Measurements from ENCODE around the gene M1AP. TPM values are rescaled to one million over a fixed set of nuclear protein-coding genes. Genes with fewer than 3 reads are reported as not detected.

The M1AP gene
- total and polyA plus RNA-seq, 2 donors from 2014 or later = 0.49 to 3.4 TPM

GRCh38 chr2:74628538-74629105 is 19.5 kb downstream of the M1AP start:
- DNase-seq (no peak), FAIRE-seq (no peak)
- intact Hi-C loops (cut with DNase I) = no loop called here
- Histone ChIP-seq H3K27ac (ENCODE audit: low read depth in 2 of 2, low read length in 2 of 2) (no peak overlapping the region), H3K27me3 (ENCODE audit: control insufficient read depth, insufficient read depth, low read length) (no peaks in the 10 kb centered on the region), H3K4me1 (ENCODE audit: control insufficient read depth in 2 of 3, insufficient read depth in 2 of 3, low read depth in 1 of 3, low read length in 3 of 3) (peaks cover 0 to 3% (median 0%) of the 10 kb centered on the region in 3 donors), H3K9ac (ENCODE audit: low read length in 3 of 3) (no peak overlapping the region), H3K4me3 (ENCODE audit: low read length in 3 of 3) (no peak overlapping the region), H3K9me3 (ENCODE audit: control insufficient read depth in 2 of 3, insufficient read depth in 1 of 3, low read length in 3 of 3) (no peaks in the 10 kb centered on the region), H3K36me3 (ENCODE audit: control insufficient read depth in 2 of 3, insufficient read depth in 3 of 3, low read length in 3 of 3) (no peaks in the 10 kb centered on the region)
- TF ChIP-seq CTCF (IDR thresholded peaks at IDR 0.05; ENCODE audit: borderline replicate concordance, extremely low read depth, insufficient read depth) = no peak

GRCh38 chr2:74625658-74626425 is 22.3 kb downstream of the M1AP start:
- Histone ChIP-seq H3K9me3 (ENCODE audit: control insufficient read depth in 2 of 3, insufficient read depth in 1 of 3, low read length in 3 of 3) (no peaks in the 10 kb centered on the region), H3K9ac (ENCODE audit: low read length in 3 of 3) (no peak overlapping the region), H3K4me1 (ENCODE audit: control insufficient read depth in 2 of 3, insufficient read depth in 2 of 3, low read depth in 1 of 3, low read length in 3 of 3) (no peaks in the 10 kb centered on the region), H3K27ac (ENCODE audit: low read depth in 2 of 2, low read length in 2 of 2) (no peak overlapping the region), H3K36me3 (ENCODE audit: control insufficient read depth in 2 of 3, insufficient read depth in 3 of 3, low read length in 3 of 3) (no peaks in the 10 kb centered on the region), H3K4me3 (ENCODE audit: low read length in 3 of 3) (no peak overlapping the region), H3K27me3 (ENCODE audit: control insufficient read depth, insufficient read depth, low read length) (no peaks in the 10 kb centered on the region)
- DNase-seq (no peak), FAIRE-seq (no peak)
- no peak for TF ChIP-seq CTCF (IDR thresholded peaks at IDR 0.05; ENCODE audit: borderline replicate concordance, extremely low read depth, insufficient read depth)
- intact Hi-C loops (cut with DNase I) = no loop called here

- Histone ChIP-seq H3K4me3 (ENCODE audit: low read length in 3 of 3) (no peak overlapping the region), H3K4me1 (ENCODE audit: control insufficient read depth in 2 of 3, insufficient read depth in 2 of 3, low read depth in 1 of 3, low read length in 3 of 3) (no peaks in the 10 kb centered on the region), H3K27ac (ENCODE audit: low read depth in 2 of 2, low read length in 2 of 2) (no peak overlapping the region), H3K36me3 (ENCODE audit: control insufficient read depth in 2 of 3, insufficient read depth in 3 of 3, low read length in 3 of 3) (no peaks in the 10 kb centered on the region), H3K9me3 (ENCODE audit: control insufficient read depth in 2 of 3, insufficient read depth in 1 of 3, low read length in 3 of 3) (no peaks in the 10 kb centered on the region), H3K27me3 (ENCODE audit: control insufficient read depth, insufficient read depth, low read length) (no peaks in the 10 kb centered on the region), H3K9ac (ENCODE audit: low read length in 3 of 3) (no peak overlapping the region)
- intact Hi-C loops (cut with DNase I) = no loop called here
- DNase-seq (no peak), FAIRE-seq (no peak)
- TF ChIP-seq CTCF (IDR thresholded peaks at IDR 0.05; ENCODE audit: borderline replicate concordance, extremely low read depth, insufficient read depth) = no peak
These were observed 27.5 kb downstream of the M1AP start for GRCh38 chr2:74620671-74621070.

Measured in kidney (tissue), 14 donors.